Hematopoietic multipotent progenitor cell treated with erythropoietin and hydrocortisone succinate and interleukin-3 and kit ligand, for 15 days (in vitro differentiated cells): ENCODE data around the gene MOB3A.

Experiments used
- DNase-seq: peaks from one replicate; pipeline ENCODE4 v3.0.0-alpha.2; 2015; ENCODE audit warnings: low spot score

The MOB3A gene

DNA sequence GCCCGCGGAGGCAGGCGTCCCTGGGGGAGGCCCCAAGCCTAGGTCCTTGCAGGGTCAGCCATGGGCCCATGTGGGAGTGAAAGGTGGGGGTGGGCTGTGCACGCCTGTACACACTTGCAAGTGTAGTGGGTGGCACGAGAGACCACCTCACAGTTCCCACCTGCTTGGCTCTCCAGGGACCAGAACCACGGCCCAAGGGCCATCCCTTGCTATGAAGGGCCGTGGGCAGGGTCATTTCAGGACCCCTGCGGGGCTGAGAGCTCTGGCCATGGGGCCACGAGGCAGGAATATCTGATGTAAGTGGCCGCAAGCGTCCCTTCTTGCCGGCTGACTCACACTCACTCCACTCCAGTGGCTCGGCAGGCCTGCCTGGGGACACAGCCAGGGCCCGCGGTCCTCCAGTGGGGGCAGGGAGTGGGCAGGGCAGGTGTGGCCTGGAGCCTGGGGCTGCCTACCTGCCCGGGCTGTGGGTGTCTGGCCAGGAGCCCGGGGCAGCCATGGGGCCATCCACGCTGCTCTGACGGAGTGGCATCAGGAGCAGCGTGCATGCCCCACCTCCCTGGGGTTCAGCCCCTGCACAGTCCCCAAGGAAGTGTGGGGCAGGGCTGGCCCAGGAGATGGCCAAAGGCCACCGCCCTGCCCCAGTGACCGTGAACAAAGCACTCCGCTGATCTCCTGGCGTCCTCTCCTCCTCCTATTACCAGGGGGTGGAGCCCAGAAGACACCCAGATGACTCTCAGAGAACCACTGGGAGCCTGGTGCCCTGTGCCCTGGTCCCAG, 36.5 kb downstream of the MOB3A start:
- DNase-seq, result peak; percentile 58

DNA sequence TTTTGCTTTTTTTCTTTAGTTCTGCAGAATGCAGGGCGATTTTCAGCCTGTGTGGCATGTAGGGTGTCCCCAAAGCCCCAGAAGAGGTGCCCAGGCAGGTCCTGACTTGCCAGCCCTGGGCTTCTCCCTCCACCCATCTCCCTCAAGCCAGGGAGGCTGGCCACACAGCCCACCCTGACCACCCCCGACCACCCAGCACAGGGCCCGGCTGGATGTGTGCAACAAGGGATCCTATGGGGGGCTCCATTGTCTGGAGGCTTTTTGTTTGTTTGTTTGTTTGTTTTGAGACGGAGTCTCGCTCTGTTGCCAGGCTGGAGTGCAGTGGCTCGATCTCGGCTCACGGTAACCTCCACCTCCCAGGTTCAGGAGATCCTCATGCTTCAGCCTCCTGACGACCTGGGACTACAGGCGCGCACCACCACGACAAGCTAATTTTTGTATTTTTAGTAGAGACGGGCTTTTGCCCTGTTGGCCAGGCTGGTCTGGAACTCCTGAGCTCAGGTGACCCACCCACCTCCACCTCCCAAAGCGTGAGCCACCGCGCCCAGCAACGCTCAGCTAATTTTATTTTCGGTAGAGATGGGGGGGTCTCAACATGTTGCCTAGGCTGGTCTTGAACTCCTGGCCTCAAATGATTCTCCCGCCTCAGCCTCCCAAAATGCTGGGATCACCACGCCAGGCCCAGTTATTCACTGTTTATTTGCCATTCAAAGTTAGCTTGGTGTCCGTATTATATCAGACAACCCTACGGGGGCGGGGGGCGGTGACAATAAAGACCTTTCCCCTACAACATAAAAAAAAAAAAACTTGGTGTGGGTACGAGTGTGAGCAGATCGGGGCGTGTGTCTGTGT, 37.3 kb downstream of the MOB3A start:
- DNase-seq, result no peak

DNA sequence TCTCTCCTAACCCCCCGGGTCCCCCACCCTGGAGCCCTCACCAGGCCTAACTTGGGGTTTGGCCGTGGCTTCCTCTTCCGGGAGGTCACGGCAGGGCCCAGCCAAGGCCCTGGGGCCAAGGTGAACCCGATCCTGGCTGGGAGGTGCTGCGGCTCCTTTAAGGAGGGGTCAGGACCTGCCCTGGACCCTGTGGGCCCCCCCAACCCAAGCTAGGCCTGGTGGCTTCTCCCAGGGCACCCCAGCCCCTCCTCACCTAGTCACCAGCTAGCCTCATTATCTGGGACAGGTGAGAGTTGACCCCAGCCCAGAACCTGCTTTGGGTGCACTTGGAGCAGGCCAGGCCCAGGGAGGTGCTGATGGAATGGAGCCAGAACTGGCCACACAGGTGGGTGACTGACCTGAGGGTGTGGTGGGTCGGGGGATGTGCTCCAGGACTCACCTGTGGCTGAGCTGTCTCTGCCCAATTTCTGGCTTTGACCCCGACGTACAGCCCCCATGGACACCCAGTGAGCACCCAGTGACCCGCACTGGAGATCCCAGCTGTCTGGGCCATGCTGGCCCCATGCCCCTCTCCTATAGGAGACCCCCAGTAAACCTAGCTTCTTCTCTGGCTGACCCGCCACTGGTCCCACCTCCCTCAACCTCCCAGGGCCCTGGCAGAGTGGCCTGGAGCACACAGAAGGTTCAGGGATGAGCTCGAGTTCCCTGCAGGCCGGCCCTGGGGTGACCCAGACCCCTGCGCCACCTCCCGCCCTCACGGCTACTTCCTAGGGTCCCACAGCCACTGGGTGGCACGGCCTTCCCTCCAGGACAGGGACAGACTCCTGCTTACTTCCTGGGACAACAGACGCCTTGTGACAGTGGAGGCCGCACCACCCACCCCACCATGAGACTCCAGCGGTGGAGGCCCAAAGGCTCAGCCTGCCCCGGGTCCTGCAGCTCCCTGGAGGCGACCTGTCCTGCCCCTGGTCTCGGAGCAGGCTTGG, 38.3 kb downstream of the MOB3A start:
- DNase-seq, result no peak

DNA sequence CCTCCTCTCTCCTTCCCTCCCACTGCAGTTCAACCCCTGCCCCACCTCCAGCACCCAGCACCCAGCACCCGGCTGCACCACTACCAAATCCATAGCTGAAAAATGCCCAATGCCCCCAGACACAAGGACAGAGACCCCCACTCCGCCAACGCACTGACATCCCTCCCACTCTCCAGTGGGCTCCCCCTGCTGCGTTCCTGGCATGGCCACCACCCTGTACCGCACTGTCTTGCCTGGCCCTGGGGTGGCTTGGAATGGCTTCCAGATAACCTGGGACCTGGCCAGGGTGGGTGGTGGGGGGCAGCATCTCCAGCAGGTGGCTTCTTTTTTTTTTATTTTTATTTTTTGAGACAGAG, 39.3 kb downstream of the MOB3A start:
- DNase-seq, result no peak

DNA sequence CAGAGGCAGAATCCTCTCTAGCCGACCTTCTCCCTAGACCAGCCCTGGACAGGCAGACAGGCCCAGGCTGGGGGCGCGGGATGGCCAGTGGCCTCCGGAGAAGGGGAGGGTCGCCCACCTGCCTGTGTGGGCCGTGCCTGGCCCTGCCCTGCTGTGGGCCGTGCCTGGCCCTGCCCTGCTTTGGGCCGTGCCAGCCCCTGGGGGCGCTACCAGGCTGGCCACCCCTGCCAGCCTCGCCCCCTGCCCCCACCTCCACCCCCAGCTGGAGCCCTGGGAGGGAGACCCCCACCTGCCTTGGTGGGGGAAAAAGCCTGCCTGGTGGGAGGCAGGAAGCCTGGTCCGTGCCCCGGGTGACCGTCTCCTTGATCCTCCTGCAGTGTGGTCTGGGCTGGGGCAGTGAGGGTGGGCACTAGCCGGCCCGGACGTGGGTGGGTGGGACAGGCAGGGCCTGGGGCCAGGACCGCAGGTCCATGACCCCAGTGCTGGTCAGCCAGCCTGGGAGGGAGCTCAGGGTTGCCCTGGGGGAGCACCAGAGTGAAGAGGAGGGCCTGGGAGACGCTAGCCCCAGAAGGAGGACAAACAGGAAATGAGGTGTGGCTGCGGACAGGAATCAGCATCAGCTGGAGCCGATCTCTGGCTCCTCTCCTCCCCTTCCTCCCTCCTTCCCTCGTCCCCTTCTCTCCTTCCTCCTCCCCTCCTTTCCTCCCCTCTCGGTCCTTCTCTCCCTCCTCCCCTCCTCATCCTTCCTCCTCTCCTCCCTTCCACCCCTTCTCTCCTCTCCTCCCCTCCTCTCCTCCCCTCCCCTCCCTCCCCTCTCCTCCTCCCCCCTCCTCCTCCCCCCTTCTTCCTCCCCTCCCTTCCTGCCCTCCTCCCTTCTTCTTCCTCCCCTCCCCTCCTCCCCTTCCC, 39.9 kb downstream of the MOB3A start:
- DNase-seq, result no peak

DNA sequence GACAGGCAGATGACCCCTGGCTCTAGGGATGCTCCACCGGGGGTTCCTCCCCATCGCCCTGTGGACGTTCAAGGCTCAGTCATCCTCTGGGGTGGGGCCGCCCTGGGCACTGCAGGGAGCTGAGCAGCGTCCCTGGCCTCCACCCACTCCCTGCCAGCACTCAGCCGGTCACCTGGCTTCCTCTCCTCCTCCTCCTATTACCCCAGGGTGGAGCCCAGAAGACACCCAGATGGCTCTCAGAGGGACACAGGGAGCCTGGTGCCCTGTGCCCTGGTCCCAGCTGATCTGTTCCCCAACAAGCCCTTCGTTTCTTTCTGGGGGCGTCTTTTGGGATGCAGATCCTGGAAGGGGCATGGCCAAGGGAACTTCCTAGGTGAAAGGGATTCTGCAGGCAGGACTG, 41.4 kb downstream of the MOB3A start:
- DNase-seq, result no peak

DNA sequence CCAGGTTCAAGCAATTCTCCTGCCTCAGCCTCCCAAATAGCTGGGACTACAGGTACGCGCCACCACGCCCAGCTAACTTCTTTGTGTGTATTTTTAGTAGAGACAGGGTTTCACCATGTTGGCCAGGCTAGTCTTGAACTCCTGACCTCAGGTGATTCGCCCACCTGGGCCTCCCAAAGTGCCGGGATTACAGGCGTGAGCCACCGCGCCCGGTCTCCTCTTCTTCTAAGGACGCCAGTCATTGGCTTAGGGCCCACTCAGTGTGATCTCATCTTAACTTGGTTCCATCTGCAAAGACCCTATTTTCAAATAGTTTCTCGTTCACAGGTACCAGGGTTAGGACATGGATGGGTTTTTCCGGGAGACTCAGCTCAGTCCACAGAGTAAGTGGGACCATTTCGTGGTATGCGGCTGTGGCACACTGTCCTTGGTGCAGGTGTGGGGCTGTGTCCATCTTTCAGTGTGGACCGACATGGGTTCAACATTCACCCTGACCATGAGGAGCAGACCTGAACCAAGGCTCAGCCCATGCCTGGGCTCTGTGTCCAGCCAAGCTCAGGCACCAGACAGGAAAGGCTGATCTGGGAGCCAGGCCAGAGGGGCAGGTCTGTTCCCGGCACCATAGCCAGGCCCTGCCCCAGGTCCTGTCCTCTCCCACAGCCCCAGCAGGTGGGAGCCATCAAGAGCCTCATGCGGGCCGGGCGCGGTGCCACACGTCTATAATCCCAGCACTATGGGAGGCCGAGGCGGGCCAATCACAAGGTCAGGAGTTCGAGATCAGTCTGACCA, 42.3 kb downstream of the MOB3A start:
- no peak for DNase-seq

DNA sequence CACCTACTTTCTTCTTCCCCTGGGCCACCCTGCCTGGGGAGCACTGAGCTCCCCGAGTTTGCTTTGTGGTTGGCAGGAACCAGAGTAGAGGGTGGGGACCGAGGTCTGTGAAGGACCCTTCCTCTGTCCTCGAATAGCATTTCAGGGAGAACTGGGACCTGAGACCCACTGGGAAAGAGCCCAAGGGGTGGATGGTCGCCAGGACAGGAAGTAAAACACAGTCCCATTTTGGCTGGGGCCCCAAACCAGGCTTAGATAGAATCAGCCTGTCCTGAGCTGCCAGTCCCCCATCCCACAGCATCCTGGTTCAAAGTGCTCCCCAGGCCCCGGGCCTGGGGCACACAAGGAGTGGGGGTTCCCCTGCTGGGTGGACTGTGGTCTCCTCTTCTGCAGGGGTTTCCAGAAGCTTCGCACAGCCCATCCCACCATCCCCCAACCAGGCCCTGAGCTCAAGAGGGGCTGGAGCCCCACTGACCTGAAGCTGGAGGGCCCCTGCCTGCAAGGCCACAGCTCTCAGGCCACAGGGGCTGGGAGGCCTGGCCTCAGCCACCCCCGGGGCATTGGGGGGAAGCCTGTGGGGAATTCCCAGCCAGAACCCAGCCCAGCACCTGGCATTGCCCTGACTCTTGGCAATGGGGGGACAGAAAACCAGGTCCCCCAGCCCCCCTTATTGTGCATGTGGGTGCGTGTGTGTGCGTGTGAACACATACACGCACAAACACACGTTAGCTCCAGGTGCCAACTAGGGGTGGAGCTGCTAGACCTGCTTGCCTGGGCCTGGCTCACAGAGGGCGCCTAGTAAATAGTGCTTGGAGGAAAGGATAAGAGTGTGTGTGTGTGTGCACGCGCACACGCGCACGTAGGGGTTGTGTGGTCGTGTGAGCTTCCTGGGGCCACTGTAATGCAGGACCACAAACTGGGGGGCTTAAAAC, 44.1 kb downstream of the MOB3A start:
- DNase-seq, result no peak

DNA sequence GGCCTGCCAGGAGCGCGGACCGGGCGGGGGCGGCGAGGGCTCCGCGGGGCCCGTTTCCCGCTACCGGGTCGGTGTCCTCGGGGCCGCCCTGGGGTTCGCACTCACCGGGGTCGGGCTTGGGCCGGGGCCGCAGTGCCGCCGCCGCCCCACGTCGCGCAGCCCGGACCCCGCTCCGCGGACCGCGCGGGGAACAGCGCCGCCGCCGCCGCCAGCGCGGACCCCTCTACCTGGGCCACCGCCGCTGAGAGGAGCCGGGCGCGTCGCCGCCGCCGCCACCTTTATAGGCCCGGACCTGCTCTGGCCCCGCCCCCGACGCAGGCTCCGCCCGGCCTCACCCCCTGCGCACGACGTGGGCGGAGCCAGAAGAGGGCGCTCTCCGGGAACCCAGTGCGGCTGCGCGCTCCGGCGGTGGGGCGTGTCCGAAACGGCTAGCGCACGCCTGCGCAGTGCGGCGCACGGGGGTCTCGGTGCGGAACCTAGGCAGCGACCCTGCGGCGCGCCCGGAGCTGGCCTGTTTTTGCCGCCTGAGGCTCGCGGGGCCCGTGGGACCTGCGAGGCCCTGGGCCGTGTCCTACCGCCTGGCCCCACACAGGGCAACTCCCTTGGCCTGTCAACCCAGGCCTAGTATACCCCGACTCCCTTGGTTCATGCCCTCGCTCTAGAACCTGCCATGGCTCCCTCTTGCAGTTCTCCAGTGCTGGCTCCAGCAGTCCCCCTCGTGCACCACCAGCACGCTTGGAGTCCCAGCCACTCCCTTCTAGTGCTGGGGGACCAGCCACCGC, 44.9 kb downstream of the MOB3A start, which contains the start of gene MKNK2:
Gene MKNK2, minus strand, starts transcription at position 254 of the 782 bp plus-strand sequence. CDS start 393 bp downstream, outside the sequence.
- peak; percentile 95 for DNase-seq

DNA sequence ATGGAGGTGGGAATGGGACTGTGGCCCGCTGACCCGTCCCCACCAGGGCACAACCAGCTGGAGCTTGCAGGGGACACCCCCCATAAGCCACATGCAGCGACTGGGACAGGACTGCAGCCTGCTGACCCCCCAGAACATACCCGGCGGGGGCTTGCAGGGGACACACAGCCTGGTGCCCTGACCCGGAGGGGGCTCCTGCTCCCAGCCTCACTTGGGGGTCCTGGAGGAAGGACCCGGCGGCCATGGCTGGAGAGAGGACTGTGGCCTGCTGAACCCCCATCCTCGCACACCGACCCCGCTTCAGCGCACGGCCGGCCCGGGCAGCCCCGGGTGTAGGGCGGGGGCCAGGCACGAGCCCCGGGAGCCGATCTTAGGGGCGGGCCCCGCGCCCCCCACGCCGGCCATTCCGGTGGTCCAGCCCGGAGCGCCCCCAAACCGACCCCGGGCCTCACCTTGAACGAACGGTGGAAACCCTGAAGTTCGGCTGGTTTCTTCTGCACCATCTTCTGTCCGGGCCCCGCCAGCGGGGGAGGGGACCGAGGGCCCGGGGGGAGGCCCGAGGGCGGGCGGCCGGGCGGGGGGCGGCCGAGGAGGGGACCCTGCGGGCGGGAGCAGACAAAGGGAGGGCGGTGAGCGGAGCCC, 45.7 kb downstream of the MOB3A start:
- no peak for DNase-seq

DNA sequence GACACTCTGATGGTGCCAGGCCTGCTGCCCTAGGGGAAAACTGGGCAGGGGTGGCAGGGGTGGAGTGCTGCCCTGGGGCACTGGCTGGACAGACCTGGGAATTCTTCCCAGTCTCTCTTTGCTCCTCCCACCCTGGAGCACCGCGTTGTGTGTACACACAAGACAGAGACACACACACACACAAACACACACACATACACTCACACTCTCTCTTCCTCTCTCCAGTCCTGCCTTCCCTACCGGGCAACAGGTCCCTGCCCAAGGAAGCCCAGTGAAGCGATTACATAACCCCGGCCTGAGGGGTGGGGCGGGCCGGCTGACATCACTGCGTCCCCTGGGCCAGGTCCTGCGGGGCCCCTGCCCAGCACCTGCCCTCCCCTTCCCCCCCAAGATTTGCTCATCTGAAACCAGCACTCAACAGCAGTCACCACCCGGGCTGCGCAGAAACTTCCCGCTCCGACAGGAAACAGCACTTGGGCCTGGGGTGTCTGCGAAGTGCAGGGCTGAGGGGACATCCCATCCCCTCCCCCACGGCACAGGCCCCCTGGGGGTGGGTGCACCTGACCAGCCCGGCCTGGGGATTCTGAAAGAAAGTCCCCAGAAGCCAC, 46.3 kb downstream of the MOB3A start:
- peak; percentile 58 for DNase-seq

DNA sequence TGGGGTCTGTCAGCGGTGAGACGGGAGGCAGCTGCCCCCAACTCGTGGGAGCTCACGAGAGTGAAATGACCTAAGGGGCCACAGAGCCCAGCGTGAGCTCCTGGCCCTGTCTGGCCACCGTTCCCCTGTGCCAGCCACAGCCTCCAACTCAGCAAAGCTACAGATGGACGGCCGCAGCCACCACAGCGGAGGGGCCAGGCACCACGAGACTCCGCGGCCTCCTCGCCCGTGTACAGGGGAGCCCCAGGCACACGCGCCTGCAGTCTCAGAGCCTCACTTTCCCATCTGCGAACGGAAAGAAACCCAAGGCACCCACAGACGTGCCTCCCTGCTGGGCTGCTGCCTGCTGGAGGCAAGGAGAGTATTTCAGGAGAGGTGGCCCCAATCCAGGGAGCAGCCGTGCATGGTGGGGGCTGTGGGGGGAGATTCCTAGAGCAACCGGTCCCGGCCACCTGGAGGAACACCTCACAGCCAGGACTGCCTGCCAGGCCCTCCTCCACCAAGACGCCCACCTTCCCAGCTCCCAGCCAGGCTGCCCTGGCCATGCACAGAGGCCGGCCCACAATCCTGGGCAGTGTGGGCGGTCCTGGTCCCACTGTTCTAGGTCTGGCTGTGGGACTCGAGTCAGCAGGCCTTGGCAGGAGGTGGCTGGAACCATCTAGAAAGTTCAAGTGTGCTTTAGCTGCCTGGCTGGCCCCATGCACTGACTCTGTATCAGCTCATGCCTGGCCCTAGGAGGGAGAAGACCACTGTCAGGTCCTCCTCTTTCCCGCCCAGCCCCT, 47.0 kb downstream of the MOB3A start:
- peak; percentile 51 for DNase-seq

DNA sequence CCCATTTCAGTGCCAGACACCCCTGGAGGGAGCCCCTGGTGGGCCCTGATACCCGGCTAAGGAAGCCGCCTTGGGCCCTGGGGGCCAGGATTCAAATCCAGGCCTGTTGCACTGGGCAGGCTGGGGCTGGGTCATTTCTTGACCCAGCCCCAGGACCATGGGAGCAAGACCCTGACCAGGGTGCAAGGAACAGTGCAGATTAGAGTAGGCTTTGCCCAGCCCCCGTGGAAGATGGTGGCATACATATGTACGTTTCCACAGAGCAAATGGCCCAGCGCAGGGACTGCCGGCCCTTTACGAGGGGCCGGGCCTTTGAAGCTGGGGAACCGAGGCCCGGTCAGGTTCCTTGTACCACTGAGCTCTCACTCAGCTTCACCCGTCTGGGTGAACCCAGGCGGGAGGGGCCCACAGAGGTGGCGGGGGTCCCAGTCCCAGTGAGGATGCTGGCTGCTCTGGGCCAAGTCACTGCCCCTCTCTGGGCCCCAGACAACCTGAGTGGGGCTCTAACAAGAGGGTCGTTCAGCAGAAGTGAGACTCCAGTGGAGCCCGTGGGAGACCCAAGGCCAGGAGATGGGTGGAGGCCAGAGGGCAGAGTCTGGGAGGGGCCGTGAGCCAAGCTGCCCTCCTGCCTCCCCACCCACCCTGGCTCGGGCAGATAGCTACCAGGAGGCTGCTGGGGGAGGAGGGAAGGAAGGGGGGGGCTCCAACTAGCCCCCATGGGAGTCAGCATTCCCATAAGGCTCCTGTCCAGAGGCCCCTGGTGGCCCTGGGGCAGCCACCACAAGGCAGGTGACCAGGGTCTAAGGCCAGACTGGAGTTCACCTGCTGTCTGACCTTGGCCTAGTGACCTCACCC, 47.8 kb downstream of the MOB3A start:
- peak; percentile 86 for DNase-seq

DNA sequence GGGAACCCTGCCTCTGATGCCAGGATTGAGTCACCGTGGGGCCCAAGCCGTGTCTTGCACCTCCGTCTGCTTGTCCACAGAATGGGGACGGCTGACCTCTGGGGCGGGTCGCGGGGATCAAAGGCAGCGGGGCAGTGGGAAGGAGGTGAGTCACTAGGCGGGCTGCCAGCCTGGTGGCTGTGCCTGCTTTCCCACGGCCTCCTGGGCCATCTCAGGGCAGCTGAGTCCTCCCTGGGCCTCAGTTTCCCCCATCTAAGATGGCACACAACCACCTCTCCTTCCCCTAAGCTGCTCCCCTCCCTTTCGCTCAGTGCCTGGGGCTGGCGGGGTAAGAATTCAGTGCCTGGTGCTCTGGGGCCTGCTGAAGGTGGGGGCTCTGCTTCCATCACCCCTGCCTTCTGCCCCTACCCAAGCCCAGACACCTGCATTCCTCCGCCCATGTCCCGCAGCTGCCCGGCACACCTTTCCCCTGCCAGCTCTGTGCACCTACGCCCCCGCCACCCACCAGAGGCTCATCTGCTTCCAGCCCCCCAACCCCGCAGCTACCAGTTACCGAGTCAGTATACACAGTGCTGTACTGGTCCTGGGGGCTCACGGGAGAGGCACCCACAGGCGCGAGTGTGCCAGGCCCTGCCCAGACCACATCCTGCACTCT, 48.5 kb downstream of the MOB3A start:
- DNase-seq, result peak; percentile 64

DNA sequence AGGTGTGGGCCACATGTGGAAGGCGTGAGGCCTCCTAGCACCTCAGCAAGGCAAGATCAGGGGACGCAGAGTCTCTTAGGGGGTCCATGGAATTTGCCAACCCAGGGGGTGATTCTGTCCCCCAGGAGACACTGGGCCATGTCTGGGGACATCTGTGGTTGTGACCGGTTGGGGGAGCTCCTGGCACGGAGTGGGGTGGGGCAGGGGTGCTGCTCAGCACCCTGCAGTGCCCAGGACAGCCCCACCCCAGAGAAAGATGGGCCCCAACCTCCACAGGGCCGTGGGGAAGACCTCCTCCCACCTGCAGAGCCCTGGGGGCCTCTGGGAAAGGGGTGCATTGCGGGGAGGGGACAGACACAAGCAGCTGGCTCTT, 49.1 kb downstream of the MOB3A start:
- DNase-seq, result no peak
